Fibroblast of lung (primary cell): ENCODE measurements around the gene SEPTIN12.

Source experiments
- EZH2 ChIP-seq: IDR thresholded peaks from 2 replicates; pipeline ENCODE4 v1.5.1; 2012; ENCODE audit warnings: low read length, control low read depth, mild to moderate bottlenecking; ENCODE audit errors: missing control alignments
- TF ChIP-seq, protein P1 (sequence below), 2 donors: IDR thresholded peaks in 1 of 2; conservative IDR thresholded peaks in 1 of 2; 1 replicate in 1 of 2; 2 replicates in 1 of 2; pipeline ENCODE4 v1.5.1; 2011 to 2012; ENCODE audit warnings: low read length in 2 of 2, control low read depth in 1 of 2, inconsistent platforms in 1 of 2, low read depth in 1 of 2, mild to moderate bottlenecking in 1 of 2

DNA sequence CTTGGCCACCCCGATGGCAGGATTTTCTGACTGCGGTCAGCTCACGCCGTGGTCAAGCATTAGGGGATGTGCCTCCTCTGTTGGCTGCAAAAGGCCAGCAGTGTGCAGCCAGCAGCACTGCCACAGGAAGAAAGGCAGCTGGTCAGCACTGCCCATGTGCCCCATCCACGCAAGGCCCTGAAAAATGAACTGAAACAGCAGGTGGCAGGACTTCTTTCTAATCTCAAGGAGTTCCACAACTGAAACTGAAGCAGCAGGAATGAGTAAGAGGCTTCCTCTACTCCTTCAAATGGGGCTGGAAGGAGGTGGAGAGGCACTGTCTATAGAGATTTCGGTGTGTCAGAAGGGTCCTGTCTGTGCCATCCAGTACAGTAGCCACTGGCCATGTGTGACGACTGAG, 24.4 kb downstream of the SEPTIN12 start:
- TF ChIP-seq, protein P1, sequence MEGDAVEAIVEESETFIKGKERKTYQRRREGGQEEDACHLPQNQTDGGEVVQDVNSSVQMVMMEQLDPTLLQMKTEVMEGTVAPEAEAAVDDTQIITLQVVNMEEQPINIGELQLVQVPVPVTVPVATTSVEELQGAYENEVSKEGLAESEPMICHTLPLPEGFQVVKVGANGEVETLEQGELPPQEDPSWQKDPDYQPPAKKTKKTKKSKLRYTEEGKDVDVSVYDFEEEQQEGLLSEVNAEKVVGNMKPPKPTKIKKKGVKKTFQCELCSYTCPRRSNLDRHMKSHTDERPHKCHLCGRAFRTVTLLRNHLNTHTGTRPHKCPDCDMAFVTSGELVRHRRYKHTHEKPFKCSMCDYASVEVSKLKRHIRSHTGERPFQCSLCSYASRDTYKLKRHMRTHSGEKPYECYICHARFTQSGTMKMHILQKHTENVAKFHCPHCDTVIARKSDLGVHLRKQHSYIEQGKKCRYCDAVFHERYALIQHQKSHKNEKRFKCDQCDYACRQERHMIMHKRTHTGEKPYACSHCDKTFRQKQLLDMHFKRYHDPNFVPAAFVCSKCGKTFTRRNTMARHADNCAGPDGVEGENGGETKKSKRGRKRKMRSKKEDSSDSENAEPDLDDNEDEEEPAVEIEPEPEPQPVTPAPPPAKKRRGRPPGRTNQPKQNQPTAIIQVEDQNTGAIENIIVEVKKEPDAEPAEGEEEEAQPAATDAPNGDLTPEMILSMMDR (conservative IDR thresholded peaks at IDR 0.05 in 1 of 2, IDR thresholded peaks at IDR 0.05 in 1 of 2; ENCODE audit: low read depth in 1 of 2, low read length in 2 of 2), result no peak
- TF ChIP-seq EZH2, result no peak
